HG03045 (cell line): Measurements from ENCODE around the gene PDZRN3.

Experiments used
- ATAC-seq: cut with Tn5 transposase; IDR thresholded peaks from one replicate; pipeline ENCODE4 v1.9.1; 2021; ENCODE audit warnings: mild to moderate bottlenecking, moderate library complexity; ENCODE audit not compliant: unreplicated experiment

PDZRN3 gene

GRCh38 chr3:73427048-73427706 is 197.6 kb downstream of the PDZRN3 start:
- ATAC-seq = no peak

GRCh38 chr3:73426606-73427005 is 198.1 kb downstream of the PDZRN3 start:
- ATAC-seq = no peak

- no peak for ATAC-seq
Observed at GRCh38 chr3:73423116-73423515, 201.6 kb downstream of the PDZRN3 start.

- no peak for ATAC-seq
Observed at GRCh38 chr3:73422571-73422970, 202.2 kb downstream of the PDZRN3 start.

- ATAC-seq = no peak
Observed at GRCh38 chr3:73419942-73420341, 204.8 kb downstream of the PDZRN3 start.

- no peak for ATAC-seq
Observed at GRCh38 chr3:73419179-73419803, 205.4 kb downstream of the PDZRN3 start.

GRCh38 chr3:73418681-73419080 is 206.1 kb downstream of the PDZRN3 start:
- ATAC-seq = no peak

GRCh38 chr3:73415118-73415517 is 209.6 kb downstream of the PDZRN3 start:
- ATAC-seq = no peak

- no peak for ATAC-seq
Observed at GRCh38 chr3:73413619-73414018, 211.1 kb downstream of the PDZRN3 start.

- ATAC-seq = no peak
Observed at GRCh38 chr3:73411993-73412392, 212.7 kb downstream of the PDZRN3 start.

- no peak for ATAC-seq
Observed at GRCh38 chr3:73411545-73411944, 213.2 kb downstream of the PDZRN3 start.

GRCh38 chr3:73409138-73409763 is 215.5 kb downstream of the PDZRN3 start:
- ATAC-seq = no peak

GRCh38 chr3:73408634-73409033 is 216.1 kb downstream of the PDZRN3 start:
- no peak for ATAC-seq

- ATAC-seq = no peak
Observed at GRCh38 chr3:73407577-73407976, 217.2 kb downstream of the PDZRN3 start.

- ATAC-seq = no peak
Observed at GRCh38 chr3:73405853-73406252, 218.9 kb downstream of the PDZRN3 start.

- ATAC-seq = no peak
Observed at GRCh38 chr3:73405000-73405399, 219.7 kb downstream of the PDZRN3 start.

GRCh38 chr3:73404435-73404834 is 220.3 kb downstream of the PDZRN3 start:
- no peak for ATAC-seq

- ATAC-seq = no peak
Observed at GRCh38 chr3:73403444-73403843, 221.3 kb downstream of the PDZRN3 start.

- no peak for ATAC-seq
Observed at GRCh38 chr3:73401616-73402279, 223.0 kb downstream of the PDZRN3 start.

- no peak for ATAC-seq
Observed at GRCh38 chr3:73401059-73401458, 223.7 kb downstream of the PDZRN3 start.

GRCh38 chr3:73399666-73400253 is 225.0 kb downstream of the PDZRN3 start:
- no peak for ATAC-seq
